ENCODE data around the gene PRDM10. TPM values are rescaled to one million over a fixed set of nuclear protein-coding genes. Genes with fewer than 3 reads are reported as not detected.
A peak's percentile ranks its signal among the peaks of the same experiment; 100 is the strongest.

Gene PRDM10
- polyA plus RNA-seq, 1 donor from 2014 or later = 13.7 TPM

DNA sequence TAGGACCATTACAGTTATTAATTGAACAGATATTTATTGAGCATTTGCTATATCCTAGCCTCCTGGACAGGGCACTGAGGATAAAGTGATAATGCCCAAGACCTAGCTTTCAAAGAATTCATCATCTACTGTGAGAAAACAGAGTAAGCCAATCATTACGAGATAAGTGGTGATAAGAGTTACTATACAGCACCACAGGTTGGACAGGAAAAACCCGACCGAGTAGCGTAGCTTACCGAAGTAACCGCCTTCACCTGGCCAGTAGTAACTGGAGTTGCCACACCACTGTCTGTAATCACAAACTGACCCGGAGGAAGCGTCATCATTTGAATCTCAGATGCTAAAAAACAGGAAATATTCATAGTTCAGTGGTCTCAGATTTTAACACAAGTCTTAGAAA, 97.2 kb downstream of the PRDM10 start:
- H2AFZ ChIP-seq (ENCODE audit: low read depth, low read length) = no peak overlapping the region

GRCh38 chr11:129896062-129896461, 106.6 kb downstream of the PRDM10 start:
- no peak overlapping the region for H3K4me2 ChIP-seq (ENCODE audit: low read length)
- H3K79me2 ChIP-seq (replicated peaks; ENCODE audit: insufficient read depth, low read length) = peaks cover 17% of the 10 kb centered on the region
- no peaks in the 10 kb centered on the region for H3K27me3 ChIP-seq (ENCODE audit: insufficient read depth, low read depth, low read length)
- peak overlapping the region; percentile 56 for H3K27ac ChIP-seq (ENCODE audit: low read length)
- no peaks in the 10 kb centered on the region for H3K9me2 ChIP-seq (ENCODE audit: insufficient read depth, low read length)
- H4K20me1 ChIP-seq (ENCODE audit: insufficient read depth) = no peaks in the 10 kb centered on the region
- H3K36me3 ChIP-seq (ENCODE audit: insufficient read depth, low read length) = no peaks in the 10 kb centered on the region
- no peaks in the 10 kb centered on the region for H3K9me3 ChIP-seq (ENCODE audit: low read length)
- peak overlapping the region; percentile 86 for H2AFZ ChIP-seq (ENCODE audit: low read depth, low read length)
- TF ChIP-seq, protein P1, sequence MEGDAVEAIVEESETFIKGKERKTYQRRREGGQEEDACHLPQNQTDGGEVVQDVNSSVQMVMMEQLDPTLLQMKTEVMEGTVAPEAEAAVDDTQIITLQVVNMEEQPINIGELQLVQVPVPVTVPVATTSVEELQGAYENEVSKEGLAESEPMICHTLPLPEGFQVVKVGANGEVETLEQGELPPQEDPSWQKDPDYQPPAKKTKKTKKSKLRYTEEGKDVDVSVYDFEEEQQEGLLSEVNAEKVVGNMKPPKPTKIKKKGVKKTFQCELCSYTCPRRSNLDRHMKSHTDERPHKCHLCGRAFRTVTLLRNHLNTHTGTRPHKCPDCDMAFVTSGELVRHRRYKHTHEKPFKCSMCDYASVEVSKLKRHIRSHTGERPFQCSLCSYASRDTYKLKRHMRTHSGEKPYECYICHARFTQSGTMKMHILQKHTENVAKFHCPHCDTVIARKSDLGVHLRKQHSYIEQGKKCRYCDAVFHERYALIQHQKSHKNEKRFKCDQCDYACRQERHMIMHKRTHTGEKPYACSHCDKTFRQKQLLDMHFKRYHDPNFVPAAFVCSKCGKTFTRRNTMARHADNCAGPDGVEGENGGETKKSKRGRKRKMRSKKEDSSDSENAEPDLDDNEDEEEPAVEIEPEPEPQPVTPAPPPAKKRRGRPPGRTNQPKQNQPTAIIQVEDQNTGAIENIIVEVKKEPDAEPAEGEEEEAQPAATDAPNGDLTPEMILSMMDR (IDR thresholded peaks at IDR 0.05; ENCODE audit: poor library complexity, severe bottlenecking) = no peak
- TF ChIP-seq SMC3 (conservative IDR thresholded peaks at IDR 0.05; ENCODE audit: poor library complexity) (no peak), EP300 (conservative IDR thresholded peaks at IDR 0.05; ENCODE audit: poor library complexity, severe bottlenecking) (no peak), REST (IDR thresholded peaks at IDR 0.05; ENCODE audit: borderline replicate concordance) (no peak), EZH2 (IDR thresholded peaks at IDR 0.05; ENCODE audit: borderline replicate concordance, insufficient read depth, low read length, poor library complexity, severe bottlenecking) (no peak), RAD21 (conservative IDR thresholded peaks at IDR 0.05) (no peak), POLR2AphosphoS5 (IDR thresholded peaks at IDR 0.05) (no peak)
- H3K9ac ChIP-seq (ENCODE audit: low read length) = peak overlapping the region; percentile 67
- peak overlapping the region; percentile 93 for H3K4me3 ChIP-seq (ENCODE audit: low read length)
- no peaks in the 10 kb centered on the region for H3F3A ChIP-seq (ENCODE audit: insufficient read depth, low read length, poor library complexity, severe bottlenecking)

More for the DNA sequence above, 97.2 kb downstream of the PRDM10 start:
- H3F3A ChIP-seq (ENCODE audit: insufficient read depth, low read length, poor library complexity, severe bottlenecking) = no peaks in the 10 kb centered on the region
- no peaks in the 10 kb centered on the region for H3K9me3 ChIP-seq (ENCODE audit: low read length)
- no peaks in the 10 kb centered on the region for H4K20me1 ChIP-seq (ENCODE audit: insufficient read depth)
- no peak overlapping the region for H3K4me2 ChIP-seq (ENCODE audit: low read length)
- peaks cover 5% of the 10 kb centered on the region for H3K36me3 ChIP-seq (ENCODE audit: insufficient read depth, low read length)
- H3K9me2 ChIP-seq (ENCODE audit: insufficient read depth, low read length) = no peaks in the 10 kb centered on the region
- H3K4me3 ChIP-seq (ENCODE audit: low read length) = no peak overlapping the region
- no peak overlapping the region for H3K27ac ChIP-seq (ENCODE audit: low read length)
- H3K27me3 ChIP-seq (ENCODE audit: insufficient read depth, low read depth, low read length) = no peaks in the 10 kb centered on the region
- no peaks in the 10 kb centered on the region for H3K79me2 ChIP-seq (replicated peaks; ENCODE audit: insufficient read depth, low read length)
- H3K9ac ChIP-seq (ENCODE audit: low read length) = no peak overlapping the region
- TF ChIP-seq POLR2AphosphoS5 (IDR thresholded peaks at IDR 0.05) = no peak
- TF ChIP-seq SMC3 (conservative IDR thresholded peaks at IDR 0.05; ENCODE audit: poor library complexity) = no peak
- TF ChIP-seq MXI1 (conservative IDR thresholded peaks at IDR 0.05; ENCODE audit: poor library complexity, severe bottlenecking) = no peak
- TF ChIP-seq EP300 (conservative IDR thresholded peaks at IDR 0.05; ENCODE audit: poor library complexity, severe bottlenecking) = no peak
- TF ChIP-seq, protein P1 (IDR thresholded peaks at IDR 0.05; ENCODE audit: poor library complexity, severe bottlenecking) = no peak
- TF ChIP-seq REST (IDR thresholded peaks at IDR 0.05; ENCODE audit: borderline replicate concordance) = no peak
- no peak for TF ChIP-seq EZH2 (IDR thresholded peaks at IDR 0.05; ENCODE audit: borderline replicate concordance, insufficient read depth, low read length, poor library complexity, severe bottlenecking)
- TF ChIP-seq TAF1 (IDR thresholded peaks at IDR 0.05; ENCODE audit: low read depth) = no peak
- TF ChIP-seq RAD21 (conservative IDR thresholded peaks at IDR 0.05) = no peak
